Activated naive CD4-positive, alpha-beta T cell treated with anti-CD3 and anti-CD28 coated beads for 36 hours (primary cell): Measurements from ENCODE around the gene ABHD11. TPM values are rescaled to one million over a fixed set of nuclear protein-coding genes. Genes with fewer than 3 reads are reported as not detected.
A peak's percentile ranks its signal among the peaks of the same experiment; 100 is the strongest.
"Not testable (repeated sequence)": the region's sequence is repeated elsewhere in the genome, so short reads cannot be mapped to it uniquely, and the experiment has no call there.

Experiments used
- CTCF ChIA-PET: fragments of 350-600 bp; sonication (Branson Sonifier 250); formaldehyde crosslinking; loops from one replicate; lab custom pipeline; 2021; ENCODE audit warnings: antibody characterized with exemption; lab: Charles Lee
- DNase-seq: peaks from one replicate; pipeline ENCODE4 v3.0.0-alpha.2; 2020
- H3K27ac Mint-ChIP-seq: one replicate; pipeline ENCODE4 v1.8.0; 2021; ENCODE audit warnings: mild to moderate bottlenecking, mixed read lengths
- H3K27me3 Mint-ChIP-seq: one replicate; pipeline ENCODE4 v1.8.0; 2021; ENCODE audit warnings: low read depth, mixed read lengths
- H3K36me3 Mint-ChIP-seq: one replicate; pipeline ENCODE4 v1.8.0; 2021; ENCODE audit warnings: low read depth, mixed read lengths
- H3K4me1 Mint-ChIP-seq: one replicate; pipeline ENCODE4 v1.8.0; 2021; ENCODE audit warnings: low read depth, mixed read lengths
- H3K4me3 Mint-ChIP-seq: one replicate; pipeline ENCODE4 v1.8.0; 2021; ENCODE audit warnings: mild to moderate bottlenecking, moderate library complexity, mixed read lengths
- H3K9me3 Mint-ChIP-seq: one replicate; pipeline ENCODE4 v1.8.0; 2021; ENCODE audit warnings: mixed read lengths
- intact Hi-C: fragments of 100-400 bp; cut with micrococcal nuclease; formaldehyde crosslinking; loops from one replicate; pipeline ENCODE4 v1.15.1; 2023
- total RNA-seq, 2 experiments: library from RNA; stranded (reverse); gene quantifications; one replicate each; pipeline ENCODE4 v1.2.3, GENCODE V29; 2021

ABHD11 gene
- total RNA-seq, 2 experiments from 2014 or later: 9.4 to 11.3 TPM

DNA sequence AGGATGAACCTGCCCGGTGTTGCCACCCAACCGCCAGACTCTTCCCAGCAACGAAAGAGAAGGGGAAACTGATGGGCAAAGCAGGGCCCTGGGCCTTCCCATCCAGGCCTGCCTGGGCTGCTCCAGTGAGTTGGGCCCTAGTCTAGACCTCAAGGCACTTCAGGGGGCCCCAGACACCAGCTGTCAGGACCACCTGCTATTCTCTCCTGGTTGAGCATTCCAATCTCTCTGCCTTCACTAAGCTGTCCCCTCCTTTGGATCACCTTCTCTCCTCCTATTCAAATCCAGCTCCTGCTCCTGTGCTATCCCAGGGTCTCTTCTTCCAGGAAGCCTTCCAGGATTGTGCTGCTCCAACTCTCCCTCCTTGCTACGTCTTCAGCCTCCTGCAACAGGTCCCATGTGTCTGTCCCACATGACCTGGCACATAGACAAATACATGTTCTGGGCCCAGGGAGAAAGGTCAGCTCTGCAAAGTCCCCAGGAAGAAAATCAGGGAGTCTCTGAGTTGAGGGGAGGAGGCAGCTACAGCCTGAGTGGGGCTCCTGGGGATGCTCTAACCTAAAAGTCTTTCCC, 22.2 kb downstream of the ABHD11 start:
- H3K27me3 Mint-ChIP-seq: peaks cover 2% of the 10 kb centered on the region
- H3K4me3 Mint-ChIP-seq: no peak overlapping the region
- DNase-seq: no peak
- H3K9me3 Mint-ChIP-seq: no peaks in the 10 kb centered on the region
- intact Hi-C loops: loop anchor here (5.0 to 10.0 kb wide), 3 partner anchors 69 to 938 kb away; partner anchors contain the start of genes GTF2I and TYW1B
- CTCF ChIA-PET: interaction anchor here (0.7 to 3.6 kb wide), 6 partner anchors 9 to 108 kb away, joined by 3 to 14 read pairs (median 3); no protein-coding TSS in a partner anchor
- H3K4me1 Mint-ChIP-seq: peaks cover 33% of the 10 kb centered on the region
- H3K36me3 Mint-ChIP-seq: no peaks in the 10 kb centered on the region
- no peak overlapping the region for H3K27ac Mint-ChIP-seq

DNA sequence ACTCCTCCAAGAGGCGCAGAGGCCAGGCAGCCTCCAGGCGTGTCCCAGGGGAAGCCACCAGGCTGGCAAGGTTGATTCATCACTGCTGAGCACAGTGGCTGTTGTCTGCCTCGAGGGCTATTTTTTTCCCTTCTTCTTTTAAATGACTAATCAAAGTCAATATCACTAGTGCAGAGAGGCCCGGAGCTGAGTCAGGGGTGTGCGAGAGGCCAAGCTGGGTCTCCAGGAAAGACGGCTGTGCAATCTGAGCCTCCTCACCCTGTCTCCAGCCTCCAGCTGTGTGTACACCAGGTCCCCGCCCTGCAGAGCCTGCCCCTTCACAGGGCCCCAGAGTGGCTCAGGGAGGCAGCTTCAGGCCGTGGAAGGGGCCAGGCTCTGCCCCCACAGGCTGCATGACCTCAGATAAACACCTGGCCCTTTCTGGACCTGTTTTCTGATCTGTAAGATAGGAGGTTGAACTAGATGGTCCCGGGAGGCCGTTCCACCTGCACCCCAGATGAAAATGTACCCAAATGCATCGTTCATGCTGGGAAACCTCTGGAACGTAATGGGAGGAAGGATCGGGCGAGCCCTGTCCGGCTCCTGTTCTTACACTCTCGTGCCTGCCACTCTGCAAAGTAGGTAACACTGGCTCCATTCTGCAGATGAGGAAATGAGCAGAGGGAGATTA, 22.8 kb downstream of the ABHD11 start:
- peak overlapping the region; percentile 30 for H3K27ac Mint-ChIP-seq
- intact Hi-C loops: loop anchor here (1.0 to 10.0 kb wide), 6 partner anchors 9 to 939 kb away; partner anchors contain the start of genes BUD23, DNAJC30, GTF2I and TYW1B
- H3K27me3 Mint-ChIP-seq: peaks cover 2% of the 10 kb centered on the region
- H3K4me1 Mint-ChIP-seq: peaks cover 33% of the 10 kb centered on the region
- H3K4me3 Mint-ChIP-seq: no peak overlapping the region
- CTCF ChIA-PET: interaction anchor here (0.7 to 3.6 kb wide), 6 partner anchors 10 to 108 kb away, joined by 3 to 14 read pairs (median 3); no protein-coding TSS in a partner anchor
- DNase-seq: peak; percentile 91
- no peaks in the 10 kb centered on the region for H3K9me3 Mint-ChIP-seq
- H3K36me3 Mint-ChIP-seq: no peaks in the 10 kb centered on the region

DNA sequence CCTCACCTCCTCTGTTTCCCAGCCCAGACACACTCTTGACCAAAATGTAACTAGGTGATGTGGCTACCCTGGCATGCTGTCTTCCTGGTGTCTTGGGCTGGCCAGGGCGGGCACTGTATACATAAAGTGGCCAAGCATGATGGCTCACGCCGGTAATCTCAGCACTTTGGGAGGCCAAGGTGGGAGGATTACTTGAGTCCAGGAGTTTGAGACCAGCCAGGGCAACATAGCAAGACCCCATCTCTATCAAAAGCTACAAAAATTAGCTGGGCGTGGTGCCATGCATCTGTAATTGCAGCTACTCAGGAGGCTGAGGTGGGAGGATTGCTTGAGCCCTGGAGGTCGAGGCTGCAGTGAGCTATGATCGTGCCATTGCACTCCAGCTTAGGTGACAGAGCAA, 25.3 kb downstream of the ABHD11 start:
- DNase-seq, H3K4me3 Mint-ChIP-seq, H3K9me3 Mint-ChIP-seq, H3K27me3 Mint-ChIP-seq, H3K36me3 Mint-ChIP-seq, H3K27ac Mint-ChIP-seq: not testable (repeated sequence)
- intact Hi-C loops: loop anchor here (10.0 kb wide), 1 partner anchor 941 kb away; the partner anchor contains the start of gene GTF2I
- CTCF ChIA-PET: interaction anchor here (0.9 to 2.1 kb wide), 4 partner anchors 8 to 21 kb away, joined by 3 to 9 read pairs (median 5); no protein-coding TSS in a partner anchor
- peaks cover 31% of the 10 kb centered on the region for H3K4me1 Mint-ChIP-seq

DNA sequence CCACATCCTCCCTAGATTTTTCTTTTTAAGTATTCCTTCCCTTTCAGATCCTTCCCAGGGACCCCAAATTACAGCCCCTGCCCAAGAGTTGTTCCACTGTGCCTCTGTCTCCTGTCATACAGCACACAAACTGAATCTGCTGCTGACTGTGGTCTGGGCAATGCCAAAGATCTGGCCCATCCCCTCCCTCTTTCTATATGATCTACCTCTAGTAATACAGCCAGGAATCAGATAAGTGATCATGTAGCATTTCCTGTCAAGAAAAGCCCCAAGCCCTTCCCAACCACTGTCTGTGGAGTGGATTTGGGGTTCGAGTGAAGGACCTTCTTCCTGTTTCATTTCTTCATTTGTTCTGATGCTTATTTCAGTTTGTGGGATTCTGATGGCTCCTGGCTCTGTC, 25.8 kb downstream of the ABHD11 start:
- Mint-ChIP-seq H3K27ac (no peak overlapping the region), H3K27me3 (no peaks in the 10 kb centered on the region), H3K4me3 (no peak overlapping the region), H3K4me1 (peaks cover 25% of the 10 kb centered on the region), H3K36me3 (no peaks in the 10 kb centered on the region), H3K9me3 (no peaks in the 10 kb centered on the region)
- DNase-seq: no peak
- CTCF ChIA-PET: interaction anchor here (0.5 to 1.7 kb wide), 4 partner anchors 11 to 78 kb away, joined by 3 to 9 read pairs (median 4); no protein-coding TSS in a partner anchor
- intact Hi-C loops: loop anchor here (10.0 kb wide), 1 partner anchor 942 kb away; the partner anchor contains the start of gene GTF2I

DNA sequence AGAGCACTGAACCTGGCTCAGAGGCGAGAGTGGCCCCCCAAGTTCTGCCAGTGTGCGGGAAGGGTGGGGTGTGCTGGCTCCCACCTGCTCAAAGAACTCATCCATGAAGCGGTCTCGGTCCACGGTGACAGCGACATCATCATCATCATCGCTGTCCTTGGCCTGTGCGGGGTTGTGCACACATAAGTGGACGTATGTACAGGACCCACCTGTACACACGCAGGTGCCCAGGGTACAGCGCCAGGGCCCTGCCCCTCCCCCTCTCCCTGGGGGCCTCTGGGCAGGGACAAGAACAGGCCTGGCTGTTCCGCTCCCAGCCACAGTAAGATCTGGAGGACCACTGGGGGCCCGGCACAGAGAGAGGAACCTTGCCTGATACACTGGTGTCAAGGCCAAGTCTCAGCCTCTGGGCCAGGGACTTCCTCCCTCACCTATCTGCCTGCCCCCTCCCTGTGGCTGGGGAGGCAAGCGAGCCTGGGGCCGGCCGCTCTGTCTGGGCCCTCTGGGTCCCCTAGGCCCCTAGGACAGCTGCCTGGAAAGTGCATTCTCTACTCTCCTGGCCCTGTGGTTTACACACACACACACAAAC, 29.5 kb downstream of the ABHD11 start:
- no peaks in the 10 kb centered on the region for H3K9me3 Mint-ChIP-seq
- H3K4me1 Mint-ChIP-seq: peaks cover 16% of the 10 kb centered on the region
- no peaks in the 10 kb centered on the region for H3K27me3 Mint-ChIP-seq
- H3K36me3 Mint-ChIP-seq: peaks cover 1% of the 10 kb centered on the region
- H3K27ac Mint-ChIP-seq: no peak overlapping the region
- CTCF ChIA-PET: interaction anchor here (0.6 kb wide), 1 partner anchor 15 kb away, joined by 3 read pairs; no protein-coding TSS in a partner anchor
- no peak overlapping the region for H3K4me3 Mint-ChIP-seq
- no peak for DNase-seq
- intact Hi-C loops: no loop called here

DNA sequence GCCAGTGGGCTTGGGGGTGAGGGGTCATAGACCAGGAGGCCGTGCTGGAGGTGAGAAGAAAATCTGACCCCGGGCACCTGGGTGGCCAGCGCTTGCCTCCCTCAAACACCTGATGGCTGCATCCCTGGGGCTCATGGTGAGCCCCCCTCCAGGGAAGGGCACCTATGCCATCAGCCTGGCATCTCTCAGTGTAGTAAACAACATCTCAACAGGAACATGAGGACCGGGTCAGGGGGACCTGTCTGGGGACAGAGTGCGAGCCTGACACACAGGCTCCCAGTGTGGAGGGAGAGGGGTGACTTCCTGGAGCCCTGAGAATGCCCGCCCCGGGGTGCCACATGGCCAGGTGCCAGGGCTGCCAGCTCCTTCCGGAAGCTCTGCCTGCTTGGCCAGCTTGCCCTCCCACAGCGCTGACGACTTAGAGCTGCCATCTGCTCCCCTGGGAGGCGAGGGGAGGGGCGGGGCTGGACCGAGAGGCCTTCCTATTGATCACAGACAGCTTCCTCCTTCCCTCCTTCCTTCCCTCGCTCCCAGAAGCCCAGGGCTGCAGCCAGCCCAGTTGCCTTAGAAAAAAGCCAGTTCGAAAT, 31.5 kb downstream of the ABHD11 start:
- H3K27me3 Mint-ChIP-seq: no peaks in the 10 kb centered on the region
- peaks cover 22% of the 10 kb centered on the region for H3K4me1 Mint-ChIP-seq
- no peak overlapping the region for H3K4me3 Mint-ChIP-seq
- H3K9me3 Mint-ChIP-seq: no peaks in the 10 kb centered on the region
- H3K36me3 Mint-ChIP-seq: peaks cover 5% of the 10 kb centered on the region
- DNase-seq: peak; percentile 28
- no peak overlapping the region for H3K27ac Mint-ChIP-seq
- CTCF ChIA-PET: interaction anchor here (1.9 kb wide), 2 partner anchors 10 to 100 kb away, joined by 7 read pairs; no protein-coding TSS in a partner anchor
- intact Hi-C loops: loop anchor here (2.0 kb wide), 1 partner anchor 24 kb away; the partner anchor contains the start of genes BUD23 and DNAJC30

DNA sequence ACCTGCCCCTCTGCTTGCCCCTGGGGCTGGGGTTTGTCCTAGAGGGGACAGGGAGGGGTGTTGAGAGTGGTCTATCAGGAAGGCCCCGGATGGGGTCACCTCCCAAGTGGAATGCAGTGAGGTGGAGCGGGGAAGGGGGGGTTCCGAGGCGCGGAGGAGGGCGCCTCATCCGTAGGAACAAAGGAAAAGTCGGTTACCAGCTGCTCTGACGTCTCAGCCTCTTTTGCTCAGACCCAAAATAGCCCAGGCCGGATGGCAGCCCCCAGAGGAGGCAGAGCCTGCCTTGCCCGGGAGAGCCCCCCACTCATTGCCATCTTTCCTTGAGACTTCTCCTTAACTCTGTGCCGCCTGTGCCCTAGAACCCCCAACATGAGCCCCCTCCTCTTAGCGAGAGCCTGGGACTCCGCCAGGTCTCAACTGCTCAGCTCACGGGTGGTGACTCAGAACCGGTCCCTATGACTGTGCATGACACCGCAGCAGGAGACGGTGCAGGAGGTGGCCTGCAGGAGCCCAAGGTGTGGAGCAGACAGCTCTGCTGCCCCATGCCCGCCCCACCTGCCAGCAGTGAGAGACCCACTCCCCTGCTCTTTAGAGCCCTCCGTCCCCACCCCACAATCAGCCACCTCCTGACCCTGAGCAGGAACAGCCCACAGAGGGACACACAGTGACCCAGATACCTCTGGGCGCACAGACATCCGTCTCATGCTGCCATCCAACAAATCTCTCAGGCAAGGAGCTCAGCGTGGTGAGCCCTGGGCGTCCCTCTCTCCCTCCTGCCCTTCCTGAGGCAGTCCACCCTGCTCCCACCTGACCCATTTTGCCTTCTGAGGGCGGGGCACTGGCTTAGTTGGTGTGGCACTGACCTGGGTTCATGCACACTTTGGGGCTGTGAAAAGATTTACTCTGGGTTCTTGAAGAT, 32.2 kb downstream of the ABHD11 start:
- H3K27me3 Mint-ChIP-seq: no peaks in the 10 kb centered on the region
- peaks cover 22% of the 10 kb centered on the region for H3K4me1 Mint-ChIP-seq
- H3K36me3 Mint-ChIP-seq: peaks cover 10% of the 10 kb centered on the region
- no peak overlapping the region for H3K4me3 Mint-ChIP-seq
- CTCF ChIA-PET: interaction anchor here (0.5 to 1.9 kb wide), 5 partner anchors 8 to 176 kb away, joined by 4 to 7 read pairs (median 5); no protein-coding TSS in a partner anchor
- intact Hi-C loops: loop anchor here (1.0 to 2.0 kb wide), 2 partner anchors 9 to 24 kb away; partner anchors contain the start of genes BUD23 and DNAJC30
- H3K9me3 Mint-ChIP-seq: no peaks in the 10 kb centered on the region
- DNase-seq: peak; percentile 67
- H3K27ac Mint-ChIP-seq: no peak overlapping the region

DNA sequence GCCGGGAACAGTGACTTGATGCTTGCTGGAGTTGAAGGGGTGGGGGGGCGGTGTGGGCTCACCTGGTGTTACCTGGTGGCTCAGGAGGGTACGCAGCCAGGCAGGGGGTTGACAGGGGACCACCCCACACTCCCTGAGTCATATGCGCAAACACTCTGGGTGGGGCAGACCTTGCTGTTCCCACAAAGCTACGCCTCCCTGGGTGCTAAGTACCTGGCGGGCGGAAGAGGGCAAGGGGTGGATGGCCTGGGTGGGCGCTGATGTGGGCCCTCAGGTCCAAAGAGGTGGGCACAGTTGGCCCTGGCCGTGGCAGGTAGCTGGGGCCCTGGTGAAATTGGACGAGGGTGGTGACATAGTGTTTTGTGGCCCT, 33.1 kb downstream of the ABHD11 start:
- Mint-ChIP-seq H3K27me3 (no peaks in the 10 kb centered on the region), H3K9me3 (no peaks in the 10 kb centered on the region), H3K4me1 (peaks cover 22% of the 10 kb centered on the region), H3K36me3 (peaks cover 10% of the 10 kb centered on the region), H3K4me3 (no peak overlapping the region), H3K27ac (no peak overlapping the region)
- CTCF ChIA-PET: interaction anchor here (0.5 to 1.9 kb wide), 6 partner anchors 9 to 176 kb away, joined by 3 to 7 read pairs (median 4); partner anchors contain the start of gene VPS37D
- intact Hi-C loops: no loop called here
- no peak for DNase-seq

DNA sequence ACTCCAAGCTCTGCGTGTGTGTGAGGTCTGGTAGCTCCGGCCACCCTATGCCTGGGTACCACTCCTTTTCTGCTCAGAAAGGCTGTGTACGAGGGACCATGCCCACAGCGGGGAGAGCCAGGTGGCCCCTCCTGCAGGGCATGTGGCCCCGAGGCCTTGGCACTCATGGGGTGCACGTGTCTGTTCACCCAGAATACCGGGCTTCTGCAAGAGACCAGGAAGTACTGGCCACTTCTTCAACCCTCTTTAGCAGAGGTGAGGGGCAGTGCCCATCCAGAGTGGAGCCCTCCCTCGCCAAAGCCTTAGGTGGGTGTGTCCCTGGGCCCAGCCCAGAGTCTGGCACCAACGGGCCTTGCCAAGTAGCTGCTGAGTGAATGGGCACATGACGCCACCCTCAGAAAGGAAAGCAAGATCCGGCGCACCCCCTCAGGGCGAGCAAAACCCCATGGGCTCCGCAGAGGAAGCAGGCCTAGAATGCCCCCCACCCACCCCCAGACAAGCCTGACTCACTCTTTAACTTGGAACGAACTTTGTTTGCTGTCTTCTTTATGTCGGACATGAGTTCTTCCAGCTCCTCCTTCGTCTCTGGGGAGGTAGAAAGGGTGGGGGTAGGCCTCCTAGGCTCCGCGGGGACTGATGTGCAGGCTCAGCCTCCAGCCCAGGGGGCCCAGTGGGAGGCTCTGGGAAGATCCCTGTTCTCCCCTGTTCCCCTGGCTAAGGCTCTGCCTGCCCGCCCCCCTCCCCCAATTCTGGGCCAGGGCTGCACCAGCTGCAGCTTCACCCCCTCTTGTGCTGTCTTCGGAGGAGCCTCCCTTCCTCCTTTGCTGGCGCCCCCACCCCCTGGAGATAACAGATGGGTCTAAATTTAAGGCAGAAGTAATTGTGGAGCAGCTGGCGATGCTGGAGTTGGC, 33.7 kb downstream of the ABHD11 start:
- Mint-ChIP-seq H3K4me1 (peaks cover 22% of the 10 kb centered on the region), H3K36me3 (peaks cover 14% of the 10 kb centered on the region), H3K9me3 (no peaks in the 10 kb centered on the region), H3K4me3 (no peak overlapping the region), H3K27ac (no peak overlapping the region), H3K27me3 (no peaks in the 10 kb centered on the region)
- DNase-seq: no peak
- CTCF ChIA-PET: interaction anchor here (0.7 to 1.7 kb wide), 4 partner anchors 9 to 40 kb away, joined by 3 to 5 read pairs (median 4); partner anchors contain the start of gene VPS37D
- intact Hi-C loops: no loop called here
